ENCODE measurements around the gene SCARB1.

Gene SCARB1

DNA sequence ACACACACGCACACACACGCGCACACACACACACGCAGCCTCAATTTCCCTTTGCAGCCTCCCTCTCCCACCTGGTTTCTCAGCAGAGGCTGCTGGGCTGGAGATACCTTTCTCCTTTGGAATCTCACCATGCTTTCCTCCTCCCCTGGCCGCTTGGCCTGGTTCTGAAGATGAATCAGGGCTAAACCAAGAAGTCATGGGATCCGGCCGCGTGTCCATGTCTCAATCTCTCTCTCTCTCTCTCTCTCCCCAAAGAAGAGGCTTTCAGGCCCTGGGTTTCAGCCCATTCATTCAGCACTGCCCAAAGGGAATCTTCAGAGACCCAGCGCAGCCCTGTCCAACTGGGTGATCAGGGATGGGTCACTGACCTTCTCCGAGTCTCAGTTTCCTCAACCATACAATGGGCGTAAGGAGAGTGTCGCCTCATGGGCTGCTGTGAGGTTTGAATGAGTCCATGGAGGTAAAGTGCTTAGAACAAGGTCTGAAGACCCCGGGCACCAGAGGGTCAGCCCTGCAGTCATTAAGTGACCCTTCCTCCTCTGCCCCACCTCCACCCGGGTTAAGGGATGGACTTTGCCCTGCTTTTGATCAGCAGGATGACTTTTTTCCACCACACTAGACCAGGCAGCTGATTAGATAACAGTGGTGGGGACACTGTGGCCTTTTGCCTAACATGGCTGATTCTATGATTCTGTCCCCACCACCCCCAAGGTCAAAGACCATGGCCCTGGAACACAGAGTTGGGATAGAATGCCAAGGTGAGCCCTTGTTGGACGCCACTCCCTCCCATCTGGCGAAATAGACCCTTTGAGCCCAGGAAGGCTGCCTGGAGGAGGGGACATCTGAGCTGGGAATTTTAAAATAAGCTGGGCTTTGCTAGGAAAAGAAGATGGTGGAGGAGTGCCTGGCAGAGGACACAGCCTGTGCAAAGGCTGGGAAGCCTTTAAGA, 42.1 kb downstream of the SCARB1 start:
- Histone ChIP-seq H3K9me3 (ENCODE audit: low read length) (no peaks in the 10 kb centered on the region), H3K9ac (ENCODE audit: low read length) (no peak overlapping the region), H3K27me3 (ENCODE audit: control insufficient read depth in 1 of 2, insufficient read depth in 2 of 2, low read length in 2 of 2) (no peaks in the 10 kb centered on the region)

DNA sequence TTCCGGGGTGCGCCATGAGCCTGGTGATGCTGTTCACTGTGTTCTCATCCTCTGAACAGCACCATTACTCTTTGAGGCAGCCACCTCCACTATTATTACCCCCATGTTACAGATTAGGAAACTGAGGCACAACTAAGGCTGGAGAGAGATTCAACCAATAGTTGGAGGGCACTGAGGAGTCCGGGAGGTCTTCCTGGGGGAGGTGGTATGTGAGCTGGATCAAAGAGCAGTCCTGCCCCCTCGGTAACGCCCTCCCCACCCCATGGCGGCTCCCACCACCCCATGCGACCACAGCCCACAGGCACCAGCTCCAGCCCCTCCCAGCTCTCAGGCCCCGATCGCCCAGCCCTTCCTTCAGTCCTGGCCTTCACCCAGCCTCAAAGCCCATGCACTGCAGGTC, 43.5 kb downstream of the SCARB1 start:
- no peak overlapping the region for H3K4me3 ChIP-seq (ENCODE audit: low read depth in 1 of 2, low read length in 2 of 2)
- H3K27me3 ChIP-seq (ENCODE audit: control insufficient read depth in 1 of 2, insufficient read depth in 2 of 2, low read length in 2 of 2), result no peaks in the 10 kb centered on the region
- no peak overlapping the region for H3K9ac ChIP-seq (ENCODE audit: low read length)
- no peaks in the 10 kb centered on the region for H3K9me3 ChIP-seq (ENCODE audit: low read length)
- no peaks in the 10 kb centered on the region for H3K36me3 ChIP-seq (ENCODE audit: insufficient read depth, low read length)
- H3K4me1 ChIP-seq (ENCODE audit: insufficient read depth, low read length), result no peaks in the 10 kb centered on the region
- H3K27ac ChIP-seq (ENCODE audit: low read depth, low read length), result no peak overlapping the region

More for the DNA sequence above, 42.1 kb downstream of the SCARB1 start:
- Histone ChIP-seq H3K36me3 (ENCODE audit: insufficient read depth, low read length) (no peaks in the 10 kb centered on the region), H3K4me3 (ENCODE audit: low read depth in 1 of 2, low read length in 2 of 2) (no peak overlapping the region), H3K4me1 (ENCODE audit: insufficient read depth, low read length) (no peaks in the 10 kb centered on the region), H3K27ac (ENCODE audit: low read depth, low read length) (no peak overlapping the region)

DNA sequence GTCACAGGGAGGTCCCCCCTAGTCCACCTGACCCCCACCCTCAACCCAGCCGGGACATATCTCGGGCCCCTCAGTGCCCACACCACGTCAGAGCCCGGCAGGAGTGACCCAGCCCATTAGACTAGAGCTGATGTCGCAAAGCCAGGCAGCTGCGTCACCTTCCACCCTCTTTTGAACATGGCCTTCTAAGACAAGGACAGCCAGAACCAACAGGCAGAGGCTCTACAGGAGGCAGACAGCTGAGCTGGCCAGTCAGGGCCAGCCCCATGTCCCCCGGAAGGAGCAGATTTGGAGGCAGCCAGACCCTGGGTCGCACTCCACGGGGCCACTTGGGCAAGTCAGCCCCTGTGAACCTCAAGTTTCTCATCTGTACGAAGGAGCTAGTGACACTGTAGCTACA, 44.1 kb downstream of the SCARB1 start:
- H3K4me3 ChIP-seq (ENCODE audit: low read depth in 1 of 2, low read length in 2 of 2), result no peak overlapping the region
- no peak overlapping the region for H3K27ac ChIP-seq (ENCODE audit: low read depth, low read length)
- H3K4me1 ChIP-seq (ENCODE audit: insufficient read depth, low read length), result no peaks in the 10 kb centered on the region
- no peaks in the 10 kb centered on the region for H3K27me3 ChIP-seq (ENCODE audit: control insufficient read depth in 1 of 2, insufficient read depth in 2 of 2, low read length in 2 of 2)
- H3K36me3 ChIP-seq (ENCODE audit: insufficient read depth, low read length), result no peaks in the 10 kb centered on the region
- no peaks in the 10 kb centered on the region for H3K9me3 ChIP-seq (ENCODE audit: low read length)
- H3K9ac ChIP-seq (ENCODE audit: low read length), result no peak overlapping the region

DNA sequence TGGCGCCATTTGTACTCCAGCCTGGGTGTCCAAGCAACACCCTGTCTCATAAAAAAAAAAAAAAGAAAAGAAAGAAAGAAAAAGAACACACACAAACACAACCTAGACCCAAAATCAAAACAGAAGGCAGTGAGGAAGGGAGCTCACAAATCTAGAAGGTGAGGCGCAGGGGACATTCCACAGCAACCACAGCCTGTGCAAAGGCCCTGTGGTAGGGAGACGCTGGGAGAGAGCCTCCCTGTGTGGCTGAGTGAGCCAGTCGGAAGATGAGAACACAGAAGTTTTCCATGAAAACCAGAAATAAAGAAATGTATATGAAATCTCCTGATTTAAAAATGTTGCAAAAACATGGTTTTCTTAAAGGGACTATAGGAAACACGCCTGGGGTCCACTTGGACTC, 44.6 kb downstream of the SCARB1 start:
- no peak overlapping the region for H3K4me3 ChIP-seq (ENCODE audit: low read depth in 1 of 2, low read length in 2 of 2)
- no peaks in the 10 kb centered on the region for H3K9me3 ChIP-seq (ENCODE audit: low read length)
- no peaks in the 10 kb centered on the region for H3K36me3 ChIP-seq (ENCODE audit: insufficient read depth, low read length)
- H3K4me1 ChIP-seq (ENCODE audit: insufficient read depth, low read length), result no peaks in the 10 kb centered on the region
- H3K9ac ChIP-seq (ENCODE audit: low read length), result no peak overlapping the region
- H3K27me3 ChIP-seq (ENCODE audit: control insufficient read depth in 1 of 2, insufficient read depth in 2 of 2, low read length in 2 of 2), result no peaks in the 10 kb centered on the region
- no peak overlapping the region for H3K27ac ChIP-seq (ENCODE audit: low read depth, low read length)

DNA sequence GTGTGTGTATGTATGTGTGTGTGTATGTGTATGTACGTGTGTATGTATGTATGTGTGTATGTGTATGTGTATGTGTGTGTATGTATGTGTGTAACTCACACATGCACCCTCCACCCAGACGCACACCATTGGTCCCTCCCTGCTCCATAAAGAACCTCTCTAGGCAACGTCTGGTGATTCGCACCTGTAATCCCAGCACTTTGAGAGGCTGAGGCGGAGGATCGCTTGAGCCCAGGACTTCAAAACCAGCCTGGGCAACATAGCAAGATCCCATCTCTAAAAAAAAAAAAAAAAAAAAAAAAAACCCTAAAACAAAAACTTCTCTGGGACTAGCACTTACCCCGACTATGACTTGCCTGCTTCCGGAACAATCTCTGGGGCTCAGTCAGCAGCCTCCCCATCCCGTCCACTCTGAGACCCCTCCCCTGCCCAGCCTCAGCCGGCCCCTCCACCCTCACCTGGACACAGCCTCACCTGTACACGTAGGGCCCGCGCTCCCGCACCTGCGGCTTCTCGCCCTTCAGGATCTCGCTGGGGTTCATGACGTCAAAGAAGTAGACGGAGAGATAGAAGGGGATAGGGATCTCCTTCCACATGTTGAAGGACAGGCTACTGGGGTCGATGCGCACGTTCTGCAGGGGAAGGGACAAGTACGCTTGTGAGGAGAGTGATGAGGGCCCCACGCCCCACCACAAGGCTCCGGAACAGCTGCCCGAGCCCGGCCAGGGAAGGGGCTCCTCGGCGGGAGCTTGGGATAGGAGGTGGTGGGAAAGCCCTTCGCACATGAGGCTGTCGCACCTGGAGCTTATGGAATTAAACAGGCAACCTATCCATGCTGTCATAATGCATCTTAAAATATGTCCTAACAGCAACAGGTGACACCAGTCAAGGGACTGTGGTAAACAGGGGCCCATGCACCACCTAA, 46.3 kb downstream of the SCARB1 start:
- H3K4me1 ChIP-seq (ENCODE audit: insufficient read depth, low read length), result no peaks in the 10 kb centered on the region
- no peaks in the 10 kb centered on the region for H3K27me3 ChIP-seq (ENCODE audit: control insufficient read depth in 1 of 2, insufficient read depth in 2 of 2, low read length in 2 of 2)
- no peak overlapping the region for H3K9ac ChIP-seq (ENCODE audit: low read length)
- H3K4me3 ChIP-seq (ENCODE audit: low read depth in 1 of 2, low read length in 2 of 2), result no peak overlapping the region
- H3K9me3 ChIP-seq (ENCODE audit: low read length), result no peaks in the 10 kb centered on the region
- H3K36me3 ChIP-seq (ENCODE audit: insufficient read depth, low read length), result no peaks in the 10 kb centered on the region
- H3K27ac ChIP-seq (ENCODE audit: low read depth, low read length), result no peak overlapping the region

DNA sequence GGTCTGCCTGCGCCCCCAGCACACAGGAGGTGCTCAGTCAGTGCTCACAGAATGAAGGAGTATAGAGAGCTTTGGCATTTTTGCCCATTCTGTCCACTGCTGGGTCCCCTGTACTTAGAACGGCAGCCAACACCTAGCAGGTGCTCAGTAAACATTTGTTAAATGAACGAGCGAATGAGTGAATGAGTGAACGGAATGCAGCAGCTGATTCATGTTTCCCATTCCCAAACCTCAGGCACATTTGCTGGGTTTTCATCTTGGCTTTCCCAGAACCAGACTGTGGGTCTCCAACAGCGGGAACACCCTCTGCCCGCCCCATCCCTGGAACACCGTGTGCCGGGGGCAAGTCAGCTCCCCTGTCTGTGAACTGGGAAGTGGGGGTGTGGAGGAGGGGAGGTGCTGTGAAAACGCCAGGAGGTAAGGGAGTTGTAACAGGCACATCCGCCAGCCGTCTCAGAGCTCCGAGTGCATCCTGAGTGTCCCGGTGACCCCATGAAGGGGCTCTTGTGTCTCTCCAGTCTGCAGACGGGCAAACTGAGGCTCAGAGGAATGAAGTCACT, 47.3 kb downstream of the SCARB1 start:
- Histone ChIP-seq H3K36me3 (ENCODE audit: insufficient read depth, low read length) (no peaks in the 10 kb centered on the region), H3K27ac (ENCODE audit: low read depth, low read length) (no peak overlapping the region), H3K27me3 (ENCODE audit: control insufficient read depth in 1 of 2, insufficient read depth in 2 of 2, low read length in 2 of 2) (no peaks in the 10 kb centered on the region), H3K9ac (ENCODE audit: low read length) (no peak overlapping the region), H3K9me3 (ENCODE audit: low read length) (no peaks in the 10 kb centered on the region), H3K4me1 (ENCODE audit: insufficient read depth, low read length) (no peaks in the 10 kb centered on the region), H3K4me3 (ENCODE audit: low read depth in 1 of 2, low read length in 2 of 2) (no peak overlapping the region)

DNA sequence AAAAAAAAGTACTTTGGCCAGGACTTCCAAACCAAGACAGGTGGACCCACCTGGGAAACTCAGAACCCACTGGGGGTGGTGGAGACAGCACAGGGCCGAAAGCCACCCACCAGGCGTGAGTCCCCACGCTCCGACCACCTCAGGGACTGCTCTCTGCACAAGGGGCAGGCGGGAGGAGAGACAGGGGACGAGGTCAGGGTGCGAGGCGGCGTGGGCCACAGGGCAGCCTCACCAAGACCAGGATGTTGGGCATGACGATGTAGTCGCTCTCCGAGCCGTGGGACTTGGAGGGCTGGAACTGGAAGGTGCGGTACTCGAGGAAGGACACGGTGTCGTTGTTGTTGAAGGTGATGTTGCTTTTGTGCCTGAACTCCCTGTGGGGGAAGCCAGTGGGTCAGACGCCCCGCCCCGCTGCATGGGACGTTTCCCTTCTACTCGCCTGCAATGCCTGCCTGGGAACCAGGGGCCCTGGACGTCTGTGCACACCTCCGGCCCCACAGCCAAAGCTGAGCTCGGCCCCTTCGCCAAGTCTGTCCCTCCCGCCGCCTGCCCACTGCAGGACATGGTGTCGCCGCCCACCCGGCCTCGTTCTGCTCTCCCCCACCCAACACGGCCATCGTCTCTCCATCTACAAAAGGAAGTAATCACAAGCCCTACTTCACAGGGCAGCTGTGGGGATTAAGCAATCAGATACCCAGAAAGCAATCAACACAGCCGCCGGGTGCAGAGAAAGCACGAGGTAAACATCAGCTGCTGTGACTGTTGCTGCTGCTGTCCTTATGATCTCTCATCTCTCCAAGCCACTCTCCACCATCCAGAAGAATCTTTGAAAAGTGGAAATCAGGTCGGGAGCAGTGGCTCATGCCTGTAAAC, 48.7 kb downstream of the SCARB1 start:
- Histone ChIP-seq H3K9ac (ENCODE audit: low read length) (no peak overlapping the region), H3K27me3 (ENCODE audit: control insufficient read depth in 1 of 2, insufficient read depth in 2 of 2, low read length in 2 of 2) (no peaks in the 10 kb centered on the region), H3K27ac (ENCODE audit: low read depth, low read length) (no peak overlapping the region), H3K9me3 (ENCODE audit: low read length) (no peaks in the 10 kb centered on the region), H3K4me3 (ENCODE audit: low read depth in 1 of 2, low read length in 2 of 2) (no peak overlapping the region), H3K4me1 (ENCODE audit: insufficient read depth, low read length) (no peaks in the 10 kb centered on the region), H3K36me3 (ENCODE audit: insufficient read depth, low read length) (no peaks in the 10 kb centered on the region)

DNA sequence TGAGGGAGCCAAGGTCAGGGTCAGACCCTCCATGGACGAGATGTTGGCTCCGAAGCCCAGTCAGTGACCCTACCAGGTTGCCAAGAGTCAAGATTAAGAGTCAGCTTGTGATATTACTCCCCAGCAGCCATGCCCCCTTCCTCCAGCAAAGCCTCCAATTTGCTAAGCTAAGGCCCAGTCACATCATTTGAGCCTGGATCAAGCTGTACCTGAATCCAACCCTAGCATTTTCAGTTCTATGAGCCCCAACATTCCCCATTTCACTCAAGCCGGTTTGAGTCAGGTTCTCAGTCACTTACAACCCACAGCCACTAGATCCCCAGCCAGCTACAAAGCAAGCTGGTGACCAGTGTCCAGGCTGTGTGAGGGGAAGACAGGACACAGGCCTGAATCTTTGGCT, 49.9 kb downstream of the SCARB1 start:
- no peak overlapping the region for H3K27ac ChIP-seq (ENCODE audit: low read depth, low read length)
- no peaks in the 10 kb centered on the region for H3K27me3 ChIP-seq (ENCODE audit: control insufficient read depth in 1 of 2, insufficient read depth in 2 of 2, low read length in 2 of 2)
- H3K36me3 ChIP-seq (ENCODE audit: insufficient read depth, low read length), result no peaks in the 10 kb centered on the region
- no peaks in the 10 kb centered on the region for H3K9me3 ChIP-seq (ENCODE audit: low read length)
- no peak overlapping the region for H3K9ac ChIP-seq (ENCODE audit: low read length)
- H3K4me3 ChIP-seq (ENCODE audit: low read depth in 1 of 2, low read length in 2 of 2), result no peak overlapping the region
- no peaks in the 10 kb centered on the region for H3K4me1 ChIP-seq (ENCODE audit: insufficient read depth, low read length)

DNA sequence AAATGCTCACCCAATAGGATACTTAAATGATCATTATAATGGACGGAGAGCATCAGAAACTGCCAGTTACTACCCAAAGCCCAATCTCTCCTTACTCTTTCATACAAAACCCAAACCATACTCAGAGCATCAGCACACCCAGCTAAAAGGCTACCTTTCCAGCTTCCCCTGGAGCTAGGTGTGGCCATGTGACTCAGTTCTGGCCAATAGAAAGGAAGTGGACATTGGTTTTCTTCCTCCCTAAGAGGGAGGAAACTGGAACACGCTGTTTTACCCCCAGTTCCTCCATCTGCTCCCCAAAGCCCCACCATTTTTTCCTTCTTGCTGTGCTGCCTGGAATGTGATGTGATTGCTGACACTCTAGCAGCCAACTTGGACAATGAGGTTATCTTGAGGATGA, 50.7 kb downstream of the SCARB1 start:
- Histone ChIP-seq H3K4me1 (ENCODE audit: insufficient read depth, low read length) (no peaks in the 10 kb centered on the region), H3K36me3 (ENCODE audit: insufficient read depth, low read length) (no peaks in the 10 kb centered on the region), H3K27ac (ENCODE audit: low read depth, low read length) (no peak overlapping the region), H3K9ac (ENCODE audit: low read length) (no peak overlapping the region), H3K27me3 (ENCODE audit: control insufficient read depth in 1 of 2, insufficient read depth in 2 of 2, low read length in 2 of 2) (no peaks in the 10 kb centered on the region), H3K4me3 (ENCODE audit: low read depth in 1 of 2, low read length in 2 of 2) (no peak overlapping the region), H3K9me3 (ENCODE audit: low read length) (no peaks in the 10 kb centered on the region)

DNA sequence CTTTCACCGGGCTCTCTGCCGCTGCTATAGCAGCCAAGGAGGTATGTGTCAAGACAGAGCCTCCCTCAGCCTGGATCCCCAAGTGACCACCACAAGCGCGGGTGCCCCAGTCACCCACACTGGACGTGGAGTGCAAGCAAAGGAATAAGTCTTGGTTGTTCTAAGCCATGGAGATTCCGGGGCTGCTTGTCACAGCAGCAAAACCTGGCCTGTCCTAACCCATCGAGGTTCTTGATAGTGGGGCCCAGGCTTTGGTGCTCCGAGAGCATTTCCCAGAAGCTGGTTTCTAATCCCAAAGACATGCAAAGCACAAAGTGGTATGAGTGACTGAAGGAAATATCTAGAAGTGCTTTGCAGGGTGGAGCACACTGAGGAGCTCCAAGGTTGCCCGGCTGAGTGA, 51.3 kb downstream of the SCARB1 start:
- Histone ChIP-seq H3K27me3 (ENCODE audit: control insufficient read depth in 1 of 2, insufficient read depth in 2 of 2, low read length in 2 of 2) (no peaks in the 10 kb centered on the region), H3K4me3 (ENCODE audit: low read depth in 1 of 2, low read length in 2 of 2) (no peak overlapping the region), H3K4me1 (ENCODE audit: insufficient read depth, low read length) (no peaks in the 10 kb centered on the region), H3K36me3 (ENCODE audit: insufficient read depth, low read length) (no peaks in the 10 kb centered on the region), H3K9ac (ENCODE audit: low read length) (no peak overlapping the region), H3K9me3 (ENCODE audit: low read length) (no peaks in the 10 kb centered on the region), H3K27ac (ENCODE audit: low read depth, low read length) (no peak overlapping the region)

Measured in muscle layer of colon (tissue), 2 donors.